ENCODE results near the gene LRMDA. TPM values are rescaled to one million over a fixed set of nuclear protein-coding genes. Genes with fewer than 3 reads are reported as not detected.

The LRMDA gene
- total and polyA plus RNA-seq, 2 of the 8 experiments (the other 6 are each of a cell fraction or from before 2014, with no cell fraction given): 0.86 to 2.8 TPM

- TF ChIP-seq CHD7 (IDR thresholded peaks at IDR 0.05; ENCODE audit: insufficient replicate concordance, low read length) (no peak), RAD21 (IDR thresholded peaks at IDR 0.05 in 1 of 2, conservative IDR thresholded peaks at IDR 0.05 in 1 of 2; ENCODE audit: low read depth in 2 of 2, low read length in 2 of 2) (no peak), CTBP2 (IDR thresholded peaks at IDR 0.05; ENCODE audit: borderline replicate concordance, insufficient read depth, insufficient read length, low read length) (no peak)
These were observed 729.2 kb downstream of the LRMDA start (continued) for GRCh38 chr10:76160446-76161300.
